Kidney (tissue), 14 donors: ENCODE data around the gene MSTO1. TPM values are rescaled to one million over a fixed set of nuclear protein-coding genes. Genes with fewer than 3 reads are reported as not detected.
"Not testable (repeated sequence)": the region's sequence is repeated elsewhere in the genome, so short reads cannot be mapped to it uniquely, and the experiment has no call there.

Source experiments
- DNase-seq, 5 donors: peaks; one replicate each; pipeline ENCODE4 v3.0.0-alpha.2; 2013 to 2020
- FAIRE-seq: peaks from 2 replicates; lab custom pipeline; 2012; peaks lifted over from hg19 to GRCh38; lab: Jason Lieb, UNC
- H3K27ac ChIP-seq, 2 donors: one replicate each; pipeline ENCODE4 v1.7.0; 2013; ENCODE audit warnings: low read depth in 2 of 2, low read length in 2 of 2, inconsistent platforms in 1 of 2
- H3K27me3 ChIP-seq: one replicate; pipeline ENCODE4 v1.7.1; 2013; ENCODE audit warnings: low read length, inconsistent platforms; ENCODE audit not compliant: control insufficient read depth, insufficient read depth
- H3K36me3 ChIP-seq, 3 donors: one replicate each; pipeline versions ENCODE4 v1.7.0 to v1.7.1; 2013; ENCODE audit warnings: low read length in 3 of 3, control low read depth in 1 of 3, inconsistent platforms in 1 of 3; ENCODE audit not compliant: insufficient read depth in 3 of 3, control insufficient read depth in 2 of 3
- H3K4me1 ChIP-seq, 3 donors: one replicate each; pipeline versions ENCODE4 v1.7.0 to v1.7.1; 2013; ENCODE audit warnings: low read length in 3 of 3, inconsistent platforms in 1 of 3, low read depth in 1 of 3; ENCODE audit not compliant: control insufficient read depth in 2 of 3, insufficient read depth in 2 of 3
- H3K4me3 ChIP-seq, 3 donors: one replicate each; pipeline versions ENCODE4 v1.7.0 to v1.8.1; 2013; ENCODE audit warnings: low read length in 3 of 3, control low read depth in 1 of 3, inconsistent platforms in 1 of 3
- H3K9ac ChIP-seq, 3 donors: one replicate each; pipeline versions ENCODE4 v1.7.0 to v1.7.1; 2013; ENCODE audit warnings: low read length in 3 of 3, control low read depth in 1 of 3, inconsistent platforms in 1 of 3
- H3K9me3 ChIP-seq, 3 donors: one replicate each; pipeline versions ENCODE4 v1.7.0 to v1.7.1; 2013; ENCODE audit warnings: low read length in 3 of 3, control low read depth in 1 of 3, inconsistent platforms in 1 of 3; ENCODE audit not compliant: control insufficient read depth in 2 of 3, insufficient read depth in 1 of 3
- CTCF ChIP-seq: IDR thresholded peaks from 3 replicates; pipeline ENCODE4 v1.5.1; 2012; ENCODE audit warnings: mild to moderate bottlenecking, moderate library complexity, borderline replicate concordance; ENCODE audit not compliant: insufficient read depth; ENCODE audit errors: extremely low read depth
- intact Hi-C: fragments of 100-400 bp; cut with DNase I; formaldehyde crosslinking; loops from one replicate; pipeline ENCODE4 v1.11.1; 2022
- polyA plus RNA-seq: library from polyadenylated mRNA; stranded (reverse); fragments of 350-450 nt; fragmentation: Illumina TruSeq; extraction: RNeasy Lipid Tissue Mini Kit (QIAGEN cat#74804); gene quantifications from one replicate; pipeline ENCODE4 v1.2.3, GENCODE V29; 2014; ENCODE audit warnings: low read depth, low replicate concordance; ENCODE audit not compliant: insufficient read depth
- total RNA-seq: library from RNA; stranded (reverse); fragmentation: NEBNext Ultra II Directional; extraction: Animal tissue kit (Norgen Biotek cat#: 25700); gene quantifications from one replicate; pipeline ENCODE4 v1.2.1, GENCODE V29; 2021
- donor health status: control.
- donor health status: control.
- donor health status: control.
- donor health status: control.
- donor health status: control.
- donor health status: DM: yes; HTN: yes; CAD: no.
- donor health status: Normal renal cell carcinoma (clear cell type).

MSTO1 gene
- total and polyA plus RNA-seq, 2 donors from 2014 or later, result 25.3 to 54.0 TPM

- no peak for FAIRE-seq
- no peak overlapping the region for H3K9ac ChIP-seq
Observed at GRCh38 chr1:155640367-155640766, 30.3 kb downstream of the MSTO1 start.

GRCh38 chr1:155642559-155643180 is 32.7 kb downstream of the MSTO1 start:
- H3K36me3 ChIP-seq, H3K27me3 ChIP-seq, DNase-seq, H3K27ac ChIP-seq, FAIRE-seq, H3K9ac ChIP-seq, intact Hi-C loops, H3K4me1 ChIP-seq, H3K4me3 ChIP-seq: not testable (repeated sequence)
- H3K9me3 ChIP-seq, result peaks cover 0 to 18% (median 2%) of the 10 kb centered on the region in 3 donors

More at GRCh38 chr1:155640367-155640766, 30.3 kb downstream of the MSTO1 start:
- DNase-seq, result no peak
- Histone ChIP-seq H3K27me3 (no peaks in the 10 kb centered on the region), H3K36me3 (no peaks in the 10 kb centered on the region), H3K9me3 (peaks cover 0 to 18% (median 2%) of the 10 kb centered on the region in 3 donors), H3K4me1 (peaks cover 0 to 4% (median 0%) of the 10 kb centered on the region in 3 donors), H3K4me3 (no peak overlapping the region), H3K27ac (no peak overlapping the region)
- no peak for TF ChIP-seq CTCF
- intact Hi-C loops, result no loop called here

- TF ChIP-seq CTCF, result no peak
- no peak for DNase-seq
- intact Hi-C loops, result no loop called here
Observed at GRCh38 chr1:155643230-155643629, 33.2 kb downstream of the MSTO1 start.

GRCh38 chr1:155645034-155645598 is 35.1 kb downstream of the MSTO1 start:
- no peak overlapping the region for H3K9ac ChIP-seq
- TF ChIP-seq CTCF, result no peak
- intact Hi-C loops, result no loop called here
- H3K27me3 ChIP-seq, result no peaks in the 10 kb centered on the region
- DNase-seq, result no peak
- H3K9me3 ChIP-seq, result peaks cover 0 to 18% (median 2%) of the 10 kb centered on the region in 3 donors
- FAIRE-seq, result no peak
- H3K4me3 ChIP-seq, result no peak overlapping the region
- H3K36me3 ChIP-seq, result no peaks in the 10 kb centered on the region
- no peaks in the 10 kb centered on the region for H3K4me1 ChIP-seq
- H3K27ac ChIP-seq, result no peak overlapping the region

More at GRCh38 chr1:155643230-155643629, 33.2 kb downstream of the MSTO1 start:
- peaks cover 0 to 18% (median 2%) of the 10 kb centered on the region in 3 donors for H3K9me3 ChIP-seq
- no peak for FAIRE-seq
- no peaks in the 10 kb centered on the region for H3K36me3 ChIP-seq
- no peak overlapping the region for H3K4me3 ChIP-seq
- H3K27me3 ChIP-seq, result no peaks in the 10 kb centered on the region
- H3K9ac ChIP-seq, result no peak overlapping the region
- H3K4me1 ChIP-seq, result no peaks in the 10 kb centered on the region
- no peak overlapping the region for H3K27ac ChIP-seq
